GM12865 (cell line): ENCODE results near the gene SVEP1.

Experiments used
- DNase-seq: peaks from one replicate; pipeline ENCODE4 v3.0.0; 2010; ENCODE audit warnings: low read depth
- H3K4me3 ChIP-seq: 2 replicates; pipeline ENCODE4 v1.5.1; 2011; ENCODE audit warnings: mild to moderate bottlenecking, low read depth, low read length, control low read depth
- TF ChIP-seq, protein P1 (sequence below): IDR thresholded peaks from 2 replicates; pipeline ENCODE4 v1.5.1; 2011; ENCODE audit warnings: low read length, control low read depth, low read depth, inconsistent platforms; ENCODE audit not compliant: insufficient read depth; ENCODE audit errors: missing control alignments

SVEP1 gene

GRCh38 chr9:110472111-110472510, 107.4 kb downstream of the SVEP1 start:
- no peak for DNase-seq
- TF ChIP-seq, protein P1, sequence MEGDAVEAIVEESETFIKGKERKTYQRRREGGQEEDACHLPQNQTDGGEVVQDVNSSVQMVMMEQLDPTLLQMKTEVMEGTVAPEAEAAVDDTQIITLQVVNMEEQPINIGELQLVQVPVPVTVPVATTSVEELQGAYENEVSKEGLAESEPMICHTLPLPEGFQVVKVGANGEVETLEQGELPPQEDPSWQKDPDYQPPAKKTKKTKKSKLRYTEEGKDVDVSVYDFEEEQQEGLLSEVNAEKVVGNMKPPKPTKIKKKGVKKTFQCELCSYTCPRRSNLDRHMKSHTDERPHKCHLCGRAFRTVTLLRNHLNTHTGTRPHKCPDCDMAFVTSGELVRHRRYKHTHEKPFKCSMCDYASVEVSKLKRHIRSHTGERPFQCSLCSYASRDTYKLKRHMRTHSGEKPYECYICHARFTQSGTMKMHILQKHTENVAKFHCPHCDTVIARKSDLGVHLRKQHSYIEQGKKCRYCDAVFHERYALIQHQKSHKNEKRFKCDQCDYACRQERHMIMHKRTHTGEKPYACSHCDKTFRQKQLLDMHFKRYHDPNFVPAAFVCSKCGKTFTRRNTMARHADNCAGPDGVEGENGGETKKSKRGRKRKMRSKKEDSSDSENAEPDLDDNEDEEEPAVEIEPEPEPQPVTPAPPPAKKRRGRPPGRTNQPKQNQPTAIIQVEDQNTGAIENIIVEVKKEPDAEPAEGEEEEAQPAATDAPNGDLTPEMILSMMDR: no peak
- H3K4me3 ChIP-seq: no peak overlapping the region

- TF ChIP-seq, protein P1: no peak
- no peak overlapping the region for H3K4me3 ChIP-seq
- no peak for DNase-seq
These were observed 110.6 kb downstream of the SVEP1 start for GRCh38 chr9:110468950-110469349.

GRCh38 chr9:110465190-110465589, 114.4 kb downstream of the SVEP1 start:
- TF ChIP-seq, protein P1: no peak
- no peak for DNase-seq
- no peak overlapping the region for H3K4me3 ChIP-seq

- no peak for DNase-seq
- H3K4me3 ChIP-seq: no peak overlapping the region
- TF ChIP-seq, protein P1: no peak
These were observed 115.2 kb downstream of the SVEP1 start for GRCh38 chr9:110464321-110464720.

DNA sequence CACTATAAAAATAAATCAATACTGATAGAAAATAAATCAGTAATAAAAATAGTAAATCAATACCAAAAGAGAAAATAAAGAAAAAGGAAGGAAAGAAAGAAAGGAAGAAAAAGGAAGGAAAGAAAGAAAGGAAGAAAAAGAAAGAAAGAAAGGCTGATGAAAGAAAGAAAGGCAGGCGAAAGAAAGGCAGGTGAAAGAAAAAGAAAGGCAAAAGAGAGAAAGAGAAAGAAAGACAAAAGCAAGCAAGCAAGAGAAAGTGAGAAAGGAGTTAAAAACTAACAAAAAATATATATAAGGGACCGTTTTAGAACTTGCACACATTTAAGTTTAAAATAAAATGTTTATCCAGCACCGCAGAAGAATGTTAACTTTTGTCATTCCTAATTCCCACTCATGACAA, 116.0 kb downstream of the SVEP1 start:
- TF ChIP-seq, protein P1: no peak
- no peak overlapping the region for H3K4me3 ChIP-seq
- DNase-seq: no peak

DNA sequence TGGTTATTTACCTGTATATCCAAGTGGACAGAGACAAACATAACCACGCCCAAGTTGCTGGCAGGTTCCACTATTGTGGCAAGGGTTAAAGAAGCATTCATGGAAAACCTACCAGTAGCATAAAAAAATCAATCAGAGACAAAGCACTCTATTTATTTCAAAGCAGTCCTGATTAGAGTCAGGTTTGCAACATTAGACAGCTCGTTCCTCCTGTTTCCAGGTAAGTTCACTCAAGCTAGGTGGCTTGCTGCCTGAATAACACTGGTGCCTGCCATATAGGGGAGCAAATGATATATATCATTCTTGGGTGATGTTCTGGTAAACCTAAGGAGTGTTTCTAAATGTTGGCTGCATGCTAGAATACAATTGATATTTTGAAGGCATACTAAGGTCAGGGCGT, 122.3 kb downstream of the SVEP1 start:
- TF ChIP-seq, protein P1: no peak
- no peak overlapping the region for H3K4me3 ChIP-seq
- DNase-seq: no peak

DNA sequence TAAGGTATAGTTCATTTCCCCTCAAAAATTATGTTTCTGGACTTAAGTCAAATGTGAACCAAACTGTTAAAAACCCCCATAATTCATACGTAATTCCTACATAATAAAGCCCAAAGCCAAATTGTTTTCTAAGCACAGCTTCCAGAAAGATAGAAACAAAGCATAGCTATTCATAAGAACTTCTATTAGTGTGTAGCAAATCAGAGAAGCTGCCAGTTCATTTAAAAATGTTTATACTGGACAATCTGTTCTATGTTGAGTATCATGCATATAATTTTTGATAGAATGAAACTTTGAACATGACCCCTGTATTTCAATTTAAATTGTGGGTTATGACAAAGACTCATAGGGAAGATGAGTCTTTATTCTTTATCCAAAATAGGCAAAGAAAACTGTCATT, 122.9 kb downstream of the SVEP1 start:
- no peak for DNase-seq
- TF ChIP-seq, protein P1: no peak
- no peak overlapping the region for H3K4me3 ChIP-seq
